Mesendoderm (in vitro differentiated cells): ENCODE measurements around the gene TRAK1.
A peak's percentile ranks its signal among the peaks of the same experiment; 100 is the strongest.

Experiments used
- DNase-seq: peaks from one replicate; pipeline ENCODE4 v3.0.0; 2013
- H2AK5ac ChIP-seq: 2 replicates; pipeline ENCODE4 v1.6.1; 2013; ENCODE audit warnings: low read length, inconsistent platforms
- H2BK120ac ChIP-seq: 2 replicates; pipeline ENCODE4 v1.6.1; 2013; ENCODE audit warnings: low read depth, mild to moderate bottlenecking, low read length, moderate library complexity, mixed read lengths
- H2BK15ac ChIP-seq: replicated peaks from 2 replicates; pipeline ENCODE4 v1.6.1; 2013; ENCODE audit warnings: low read depth, mild to moderate bottlenecking, moderate library complexity
- H2BK5ac ChIP-seq: 2 replicates; pipeline ENCODE4 v1.6.1; 2013; ENCODE audit warnings: low read length, inconsistent platforms
- H3K18ac ChIP-seq: 2 replicates; pipeline ENCODE4 v1.6.1; 2013; ENCODE audit warnings: mild to moderate bottlenecking, low read length, mixed read lengths
- H3K23ac ChIP-seq: one replicate; pipeline ENCODE4 v1.6.1; 2013; ENCODE audit warnings: low read length
- H3K27ac ChIP-seq: 2 replicates; pipeline ENCODE4 v1.5.1; 2013; ENCODE audit warnings: low read depth, mild to moderate bottlenecking, inconsistent platforms, low read length, moderate library complexity
- H3K27me3 ChIP-seq: 2 replicates; pipeline ENCODE4 v1.6.1; 2013; ENCODE audit warnings: low read length, control low read depth, mild to moderate bottlenecking, inconsistent platforms; ENCODE audit not compliant: insufficient read depth, poor library complexity
- H3K36me3 ChIP-seq: 2 replicates; pipeline ENCODE4 v1.6.1; 2013; ENCODE audit warnings: low read length, inconsistent platforms; ENCODE audit not compliant: control insufficient read depth, insufficient read depth
- H3K4ac ChIP-seq: one replicate; pipeline ENCODE4 v1.6.1; 2013; ENCODE audit warnings: low read depth, mild to moderate bottlenecking, low read length, moderate library complexity
- H3K4me1 ChIP-seq: 2 replicates; pipeline ENCODE4 v1.6.1; 2013; ENCODE audit warnings: low read depth, low read length, inconsistent platforms; ENCODE audit not compliant: control insufficient read depth
- H3K4me2 ChIP-seq: 2 replicates; pipeline ENCODE4 v1.6.1; 2013; ENCODE audit warnings: low read length
- H3K4me3 ChIP-seq: 2 replicates; pipeline ENCODE4 v1.5.1; 2013; ENCODE audit warnings: mild to moderate bottlenecking, low read length
- H3K56ac ChIP-seq: one replicate; pipeline ENCODE4 v1.6.1; 2013; ENCODE audit warnings: low read length
- H3K79me1 ChIP-seq: 2 replicates; pipeline ENCODE4 v1.6.1; 2013; ENCODE audit warnings: low read length, inconsistent platforms
- H3K79me2 ChIP-seq: 2 replicates; pipeline ENCODE4 v1.6.1; 2013; ENCODE audit warnings: mild to moderate bottlenecking, low read length; ENCODE audit not compliant: control insufficient read depth, insufficient read depth
- H3K9ac ChIP-seq: 2 replicates; pipeline ENCODE4 v1.6.1; 2013; ENCODE audit warnings: low read length, inconsistent platforms
- H4K5ac ChIP-seq: one replicate; pipeline ENCODE4 v1.6.1; 2013; ENCODE audit warnings: low read length
- H4K8ac ChIP-seq: one replicate; pipeline ENCODE4 v1.6.1; 2013; ENCODE audit warnings: low read depth, mild to moderate bottlenecking, control low read depth, low read length, moderate library complexity
- WGBS: extraction: QIAGEN DNeasy Blood & Tissue Kit; methylation state at CpG from one replicate; pipeline ENCODE4 v1.1.7; 2013; ENCODE audit warnings: low lambda C conversion rate, missing lambda C conversion rate; ENCODE audit not compliant: insufficient coverage; ENCODE audit errors: extremely low coverage; 5-methylcytosine and 5-hydroxymethylcytosine counted together

The TRAK1 gene

GRCh38 chr3:42149975-42150374 lies 58.8 kb downstream of the TRAK1 start:
- no peak overlapping the region for H3K9ac ChIP-seq
- H2BK5ac ChIP-seq = no peak overlapping the region
- no peak overlapping the region for H3K4me3 ChIP-seq
- H3K79me2 ChIP-seq = no peaks in the 10 kb centered on the region
- peaks cover 3% of the 10 kb centered on the region for H3K4me1 ChIP-seq
- no peak overlapping the region for H2BK120ac ChIP-seq
- H3K23ac ChIP-seq = no peak overlapping the region
- no peak overlapping the region for H3K27ac ChIP-seq
- H4K8ac ChIP-seq = no peak overlapping the region
- no peaks in the 10 kb centered on the region for H3K36me3 ChIP-seq
- WGBS = no CpG with 5 or more reads among the region's 3 CpGs
- H3K56ac ChIP-seq = no peak overlapping the region
- H2BK15ac ChIP-seq = no peak overlapping the region
- no peaks in the 10 kb centered on the region for H3K27me3 ChIP-seq
- H2AK5ac ChIP-seq = no peak overlapping the region
- H3K4me2 ChIP-seq = no peak overlapping the region
- H3K79me1 ChIP-seq = peaks cover 2% of the 10 kb centered on the region
- H3K4ac ChIP-seq = no peak overlapping the region
- no peak overlapping the region for H3K18ac ChIP-seq
- peak; percentile 79 for DNase-seq
- no peak overlapping the region for H4K5ac ChIP-seq

DNA sequence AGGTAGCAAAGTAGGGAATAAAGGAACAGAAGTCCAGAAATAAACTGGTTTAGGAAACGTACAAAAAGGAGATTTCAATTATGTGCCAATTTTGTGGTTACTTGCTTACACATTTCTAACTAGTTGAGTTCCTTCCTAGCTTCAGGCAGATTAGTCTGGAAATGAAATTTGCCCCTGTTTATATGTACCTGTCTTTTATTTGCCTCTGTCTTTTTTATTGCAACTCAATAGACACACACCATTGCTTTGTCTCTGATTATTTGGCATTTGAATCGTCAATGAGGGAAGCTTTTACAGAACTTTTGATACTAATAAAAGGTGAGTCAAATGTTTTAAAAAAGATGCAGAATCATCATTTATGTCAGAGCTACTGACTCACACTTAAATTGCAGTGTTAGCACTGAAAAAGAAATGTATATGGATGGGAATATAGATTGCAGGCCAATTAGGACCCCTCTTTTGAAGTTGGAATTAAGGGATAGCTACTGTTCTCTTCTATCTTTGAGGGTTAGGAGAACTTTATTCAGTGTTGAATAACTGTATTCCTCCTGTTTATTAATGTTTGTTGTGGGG lies 60.5 kb downstream of the TRAK1 start:
- Histone ChIP-seq H3K4me1 (peaks cover 3% of the 10 kb centered on the region), H3K27me3 (no peaks in the 10 kb centered on the region), H3K79me1 (peaks cover 3% of the 10 kb centered on the region), H3K79me2 (no peaks in the 10 kb centered on the region), H3K4ac (no peak overlapping the region), H3K36me3 (no peaks in the 10 kb centered on the region), H4K8ac (no peak overlapping the region), H3K4me2 (no peak overlapping the region), H3K27ac (no peak overlapping the region), H2AK5ac (no peak overlapping the region), H2BK5ac (no peak overlapping the region), H3K4me3 (no peak overlapping the region), H3K18ac (no peak overlapping the region), H2BK120ac (no peak overlapping the region), H3K56ac (no peak overlapping the region), H2BK15ac (no peak overlapping the region), H4K5ac (no peak overlapping the region), H3K23ac (no peak overlapping the region), H3K9ac (no peak overlapping the region)
- no CpG with 5 or more reads among the region's 2 CpGs for WGBS
- DNase-seq = no peak

- H3K4me2 ChIP-seq = no peak overlapping the region
- peaks cover 3% of the 10 kb centered on the region for H3K4me1 ChIP-seq
- no peak overlapping the region for H3K23ac ChIP-seq
- no peak overlapping the region for H3K4me3 ChIP-seq
- H2BK15ac ChIP-seq = no peak overlapping the region
- H3K79me2 ChIP-seq = no peaks in the 10 kb centered on the region
- no peaks in the 10 kb centered on the region for H3K27me3 ChIP-seq
- no peak overlapping the region for H3K4ac ChIP-seq
- H3K27ac ChIP-seq = no peak overlapping the region
- no CpG with 5 or more reads among the region's 5 CpGs for whole genome bisulfite sequencing
- H3K36me3 ChIP-seq = no peaks in the 10 kb centered on the region
- H3K18ac ChIP-seq = no peak overlapping the region
- no peak overlapping the region for H3K56ac ChIP-seq
- H4K5ac ChIP-seq = no peak overlapping the region
- H3K79me1 ChIP-seq = peaks cover 3% of the 10 kb centered on the region
- H2BK5ac ChIP-seq = no peak overlapping the region
- H4K8ac ChIP-seq = no peak overlapping the region
- no peak overlapping the region for H3K9ac ChIP-seq
- no peak overlapping the region for H2AK5ac ChIP-seq
- no peak overlapping the region for H2BK120ac ChIP-seq
- DNase-seq = no peak
These were observed 61.0 kb downstream of the TRAK1 start for GRCh38 chr3:42152193-42152592.

DNA sequence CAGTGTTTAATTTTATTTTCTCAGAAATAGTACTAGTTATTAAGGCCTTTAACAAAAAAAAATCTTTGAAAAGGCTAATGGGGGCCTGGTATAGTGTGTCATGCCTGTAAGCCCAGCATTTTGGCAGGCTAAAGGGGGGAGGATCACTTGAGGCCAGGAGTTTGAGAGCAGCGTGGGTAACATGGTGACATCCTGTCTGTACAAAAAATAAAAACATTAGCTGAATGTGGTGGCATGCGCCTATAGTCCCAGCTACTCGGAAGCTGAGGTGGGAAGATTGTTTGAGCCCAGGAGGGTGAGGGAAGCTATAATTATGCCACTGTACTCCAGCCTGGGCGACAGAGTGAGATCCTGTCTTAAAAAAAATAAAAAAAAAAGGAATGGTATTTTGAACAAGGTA lies 61.9 kb downstream of the TRAK1 start:
- H3K56ac ChIP-seq = no peak overlapping the region
- H3K9ac ChIP-seq = no peak overlapping the region
- peaks cover 3% of the 10 kb centered on the region for H3K4me1 ChIP-seq
- no peak overlapping the region for H2AK5ac ChIP-seq
- no peak overlapping the region for H3K4me3 ChIP-seq
- no peaks in the 10 kb centered on the region for H3K36me3 ChIP-seq
- H3K18ac ChIP-seq = no peak overlapping the region
- no peak overlapping the region for H3K4me2 ChIP-seq
- H2BK15ac ChIP-seq = no peak overlapping the region
- no peak overlapping the region for H2BK5ac ChIP-seq
- H3K27me3 ChIP-seq = no peaks in the 10 kb centered on the region
- H3K4ac ChIP-seq = no peak overlapping the region
- H4K8ac ChIP-seq = no peak overlapping the region
- no peak overlapping the region for H4K5ac ChIP-seq
- H3K27ac ChIP-seq = no peak overlapping the region
- no peak overlapping the region for H2BK120ac ChIP-seq
- H3K79me1 ChIP-seq = peaks cover 3% of the 10 kb centered on the region
- no CpG with 5 or more reads among the region's 4 CpGs for WGBS
- no peak overlapping the region for H3K23ac ChIP-seq
- no peak for DNase-seq
- H3K79me2 ChIP-seq = no peaks in the 10 kb centered on the region

DNA sequence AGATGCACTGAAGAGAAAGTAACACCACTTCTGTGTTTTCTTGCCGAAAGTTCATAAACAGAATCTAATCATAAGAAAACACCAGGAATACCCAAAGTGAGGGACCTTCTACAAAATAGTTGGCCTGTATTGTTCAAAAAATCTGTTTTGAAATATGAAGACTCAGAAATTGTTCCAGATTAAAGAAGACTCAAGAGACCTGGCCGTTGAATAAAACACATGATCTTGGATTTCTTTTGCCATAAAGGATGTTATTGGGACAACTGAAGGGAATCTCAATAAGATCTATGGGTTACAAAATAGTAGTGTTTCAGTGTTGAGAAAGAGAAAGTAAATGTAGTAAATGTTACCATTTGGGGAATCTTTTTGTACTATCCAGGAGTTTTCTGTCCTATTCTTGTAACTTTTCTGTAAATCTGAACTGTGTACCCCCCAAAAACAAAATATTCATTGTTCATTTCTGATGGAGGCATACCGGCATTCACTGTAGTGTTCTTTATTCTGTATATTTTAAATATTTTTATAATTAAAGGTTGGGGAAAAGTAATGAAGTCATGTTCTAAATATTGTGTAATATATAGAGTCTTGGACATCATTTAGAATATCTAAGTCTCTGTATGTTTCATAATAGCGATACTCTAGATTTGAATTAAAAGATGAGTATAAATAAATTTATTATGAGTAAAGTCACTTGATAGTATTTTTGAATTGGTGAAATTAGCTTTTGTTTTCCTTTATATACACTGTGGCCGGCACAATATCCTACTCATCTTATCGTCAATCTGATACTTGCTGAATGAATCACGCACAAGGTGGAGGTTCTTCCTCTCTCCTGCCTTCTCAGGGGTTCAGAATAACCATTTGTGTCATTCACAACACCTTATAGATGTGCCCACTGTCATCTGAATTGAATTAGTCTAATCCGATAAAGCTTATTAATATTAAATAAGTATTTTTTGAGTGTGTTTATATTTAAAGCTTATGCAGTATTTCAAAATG lies 66.7 kb downstream of the TRAK1 start:
- H3K9ac ChIP-seq = no peak overlapping the region
- H2AK5ac ChIP-seq = no peak overlapping the region
- H2BK15ac ChIP-seq = no peak overlapping the region
- H3K4me2 ChIP-seq = no peak overlapping the region
- H3K36me3 ChIP-seq = no peaks in the 10 kb centered on the region
- H3K4me1 ChIP-seq = peaks cover 4% of the 10 kb centered on the region
- no peak overlapping the region for H2BK5ac ChIP-seq
- no peak overlapping the region for H3K4me3 ChIP-seq
- no peaks in the 10 kb centered on the region for H3K27me3 ChIP-seq
- H3K79me1 ChIP-seq = peaks cover 6% of the 10 kb centered on the region
- H3K79me2 ChIP-seq = peaks cover 12% of the 10 kb centered on the region
- no peak overlapping the region for H4K5ac ChIP-seq
- WGBS = 100% methylated on average over 1 of the region's 8 CpGs
- H3K23ac ChIP-seq = no peak overlapping the region
- no peak overlapping the region for H3K4ac ChIP-seq
- H4K8ac ChIP-seq = no peak overlapping the region
- no peak overlapping the region for H3K27ac ChIP-seq
- no peak overlapping the region for H2BK120ac ChIP-seq
- no peak overlapping the region for H3K18ac ChIP-seq
- no peak overlapping the region for H3K56ac ChIP-seq
- no peak for DNase-seq
